HG03025 (cell line): ENCODE results near the gene IFITM10.

Experiments used
- ATAC-seq: cut with Tn5 transposase; IDR thresholded peaks from one replicate; pipeline ENCODE4 v1.9.1; 2021; ENCODE audit warnings: mild to moderate bottlenecking, moderate library complexity; ENCODE audit not compliant: unreplicated experiment, low FRiP score

Gene IFITM10

GRCh38 chr11:1753229-1753928 lies 3.0 kb upstream of the IFITM10 start:
- no peak for ATAC-seq

- no peak for ATAC-seq
Measured at GRCh38 chr11:1752907-1753228, 2.5 kb upstream of the IFITM10 start.

- no peak for ATAC-seq
Measured at GRCh38 chr11:1751999-1752906, 1.9 kb upstream of the IFITM10 start.

- no peak for ATAC-seq
Measured at GRCh38 chr11:1751531-1751921, 1.1 kb upstream of the IFITM10 start.

GRCh38 chr11:1750840-1751530 lies 590 bp upstream of the IFITM10 start:
- ATAC-seq: no peak

- no peak for ATAC-seq
Measured at GRCh38 chr11:1749395-1750351, 722 bp downstream of the IFITM10 start.

GRCh38 chr11:1748636-1749394 lies 1.6 kb downstream of the IFITM10 start:
- ATAC-seq: no peak

GRCh38 chr11:1747753-1748635 lies 2.4 kb downstream of the IFITM10 start:
- no peak for ATAC-seq

GRCh38 chr11:1746956-1747752 lies 3.2 kb downstream of the IFITM10 start:
- no peak for ATAC-seq

GRCh38 chr11:1746511-1746931 lies 3.9 kb downstream of the IFITM10 start:
- no peak for ATAC-seq

- ATAC-seq: no peak
Measured at GRCh38 chr11:1745701-1746320, 4.6 kb downstream of the IFITM10 start.

GRCh38 chr11:1744891-1745700 lies 5.3 kb downstream of the IFITM10 start:
- ATAC-seq: no peak

- no peak for ATAC-seq
Measured at GRCh38 chr11:1744137-1744886, 6.1 kb downstream of the IFITM10 start.

GRCh38 chr11:1743585-1744136 lies 6.7 kb downstream of the IFITM10 start:
- no peak for ATAC-seq

GRCh38 chr11:1742869-1743584 lies 7.4 kb downstream of the IFITM10 start:
- no peak for ATAC-seq
